ENCODE data around the gene CAVIN1.

GRCh38 chr17:42365136-42365535 lies 57.9 kb downstream of the CAVIN1 start:
- TF ChIP-seq CTCF (IDR thresholded peaks at IDR 0.05; ENCODE audit: insufficient read depth, low read length, poor library complexity, severe bottlenecking), result no peak
- TF ChIP-seq EZH2phosphoT487 (conservative IDR thresholded peaks at IDR 0.05; ENCODE audit: low read length), result no peak

Data from SU-DHL-6 (cell line).